HepG2 (cell line): ENCODE measurements around the gene VSIG10L.

ENCODE experiments used
- BRCA1 ChIP-seq: sonication (generic); formaldehyde crosslinking; IDR thresholded peaks from 2 replicates; pipeline ENCODE4 v1.4.0; 2020; ENCODE audit warnings: missing genetic modification reagents
- FOXM1 ChIP-seq: sonication (generic); formaldehyde crosslinking; IDR thresholded peaks from 2 replicates; pipeline ENCODE4 v1.5.0; 2020; ENCODE audit warnings: missing genetic modification reagents
- IRF2 ChIP-seq: IDR thresholded peaks from 2 replicates; pipeline ENCODE4 v1.6.1; 2018; ENCODE audit warnings: missing genetic modification reagents, missing compliant biosample characterization
- JUN ChIP-seq: sonication (generic); formaldehyde crosslinking; IDR thresholded peaks from 2 replicates; pipeline ENCODE4 v1.4.0; 2020; ENCODE audit warnings: mild to moderate bottlenecking, missing genetic modification reagents
- KDM2A ChIP-seq: sonication (generic); formaldehyde crosslinking; IDR thresholded peaks from 2 replicates; pipeline ENCODE4 v1.4.0; 2020; ENCODE audit warnings: low read depth, missing genetic modification reagents, borderline replicate concordance
- POLR2A ChIP-seq, 2 experiments: IDR thresholded peaks; 2 replicates each; pipeline ENCODE4 v1.6.1; 2011; ENCODE audit warnings: low read depth in 2 of 2, low read length in 2 of 2, mild to moderate bottlenecking in 1 of 2, moderate library complexity in 1 of 2; ENCODE audit not compliant: insufficient read depth in 1 of 2
- SMAD3 ChIP-seq: sonication (generic); formaldehyde crosslinking; IDR thresholded peaks from 2 replicates; pipeline ENCODE4 v1.4.0; 2020; ENCODE audit warnings: missing genetic modification reagents
- SNRNP70 ChIP-seq: fragments of 200-400 bp; formaldehyde crosslinking; IDR thresholded peaks from 2 replicates; pipeline ENCODE4 v1.6.1; 2017; ENCODE audit warnings: mild to moderate bottlenecking, low read depth, low read length, moderate library complexity
- ZBTB20 ChIP-seq: sonication (generic); formaldehyde crosslinking; IDR thresholded peaks from 2 replicates; pipeline ENCODE4 v1.8.1; 2023; ENCODE audit warnings: missing genetic modification reagents, low read depth, mild to moderate bottlenecking, borderline replicate concordance
- ZNF775 ChIP-seq: sonication (generic); formaldehyde crosslinking; IDR thresholded peaks from 2 replicates; pipeline ENCODE4 v1.4.0; 2020; ENCODE audit warnings: missing genetic modification reagents, mild to moderate bottlenecking, moderate library complexity, borderline replicate concordance
- TF ChIP-seq, protein P1 (sequence below): sonication (generic); formaldehyde crosslinking; IDR thresholded peaks from 2 replicates; pipeline ENCODE4 v1.4.0; 2020; ENCODE audit warnings: missing genetic modification reagents, mild to moderate bottlenecking, borderline replicate concordance
- TF ChIP-seq, protein P2 (sequence below): sonication (generic); formaldehyde crosslinking; IDR thresholded peaks from 2 replicates; pipeline ENCODE4 v1.5.0; 2020; ENCODE audit warnings: mild to moderate bottlenecking, missing genetic modification reagents, moderate library complexity
- TF ChIP-seq, protein P3 (sequence below), 2 experiments: sonication (generic) in 1 of 2; formaldehyde crosslinking in 1 of 2; IDR thresholded peaks; 2 replicates each; pipeline versions ENCODE4 v1.5.1 to v1.6.1; 2011 to 2020; ENCODE audit warnings: borderline replicate concordance in 1 of 2, low read depth in 1 of 2, low read length in 1 of 2, mild to moderate bottlenecking in 1 of 2, missing genetic modification reagents in 1 of 2, moderate library complexity in 1 of 2
- TF ChIP-seq, protein P4 (sequence below): sonication (generic); formaldehyde crosslinking; IDR thresholded peaks from 2 replicates; pipeline ENCODE4 v1.5.0; 2020; ENCODE audit warnings: missing genetic modification reagents

DNA sequence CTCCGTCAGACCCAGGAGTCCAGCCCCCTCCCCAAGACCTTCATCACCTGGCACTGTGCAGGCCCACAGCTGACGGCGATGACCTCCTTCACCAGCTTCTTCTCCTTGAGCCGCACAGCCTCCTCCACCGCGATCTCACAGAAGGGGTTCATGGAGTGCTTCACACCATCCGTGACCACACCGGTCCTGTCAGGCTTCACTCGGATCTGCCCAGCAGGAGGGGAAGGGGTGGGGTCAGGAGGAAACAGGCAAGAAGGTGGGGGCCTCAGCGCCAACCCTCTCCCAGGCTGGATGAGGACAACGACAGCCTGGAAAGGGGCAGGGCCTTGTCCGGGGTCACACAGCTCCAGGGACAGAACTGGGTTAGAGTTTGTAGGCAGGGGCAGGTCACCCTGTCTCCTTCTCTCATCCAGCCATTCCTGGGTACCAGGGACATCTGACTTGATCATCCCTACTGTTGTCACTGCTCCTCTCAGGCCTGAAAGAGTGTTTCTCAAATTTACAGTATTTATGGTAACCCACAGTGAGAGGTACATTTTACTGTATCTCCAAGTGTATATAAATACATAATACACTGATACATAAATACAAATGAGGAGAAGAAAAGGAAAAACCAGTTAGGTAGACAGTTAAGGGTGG, 12.3 kb upstream of the VSIG10L start:
- TF ChIP-seq, protein P1, sequence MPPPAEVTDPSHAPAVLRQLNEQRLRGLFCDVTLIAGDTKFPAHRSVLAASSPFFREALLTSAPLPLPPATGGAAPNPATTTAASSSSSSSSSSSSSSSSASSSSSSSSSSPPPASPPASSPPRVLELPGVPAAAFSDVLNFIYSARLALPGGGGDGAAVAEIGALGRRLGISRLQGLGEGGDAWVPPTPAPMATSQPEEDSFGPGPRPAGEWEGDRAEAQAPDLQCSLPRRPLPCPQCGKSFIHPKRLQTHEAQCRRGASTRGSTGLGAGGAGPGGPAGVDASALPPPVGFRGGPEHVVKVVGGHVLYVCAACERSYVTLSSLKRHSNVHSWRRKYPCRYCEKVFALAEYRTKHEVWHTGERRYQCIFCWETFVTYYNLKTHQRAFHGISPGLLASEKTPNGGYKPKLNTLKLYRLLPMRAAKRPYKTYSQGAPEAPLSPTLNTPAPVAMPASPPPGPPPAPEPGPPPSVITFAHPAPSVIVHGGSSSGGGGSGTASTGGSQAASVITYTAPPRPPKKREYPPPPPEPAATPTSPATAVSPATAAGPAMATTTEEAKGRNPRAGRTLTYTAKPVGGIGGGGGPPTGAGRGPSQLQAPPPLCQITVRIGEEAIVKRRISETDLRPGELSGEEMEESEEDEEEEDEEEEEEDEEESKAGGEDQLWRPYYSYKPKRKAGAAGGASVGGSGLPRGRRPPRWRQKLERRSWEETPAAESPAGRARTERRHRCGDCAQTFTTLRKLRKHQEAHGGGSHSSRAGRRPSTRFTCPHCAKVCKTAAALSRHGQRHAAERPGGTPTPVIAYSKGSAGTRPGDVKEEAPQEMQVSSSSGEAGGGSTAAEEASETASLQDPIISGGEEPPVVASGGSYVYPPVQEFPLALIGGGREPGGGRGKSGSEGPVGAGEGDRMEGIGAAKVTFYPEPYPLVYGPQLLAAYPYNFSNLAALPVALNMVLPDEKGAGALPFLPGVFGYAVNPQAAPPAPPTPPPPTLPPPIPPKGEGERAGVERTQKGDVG (CRISPR knock-in tag), result no peak
- TF ChIP-seq BRCA1 (CRISPR knock-in tag), result no peak
- no peak for TF ChIP-seq JUN (CRISPR knock-in tag)
- TF ChIP-seq FOXM1, result no peak
- TF ChIP-seq KDM2A (CRISPR knock-in tag), result peak; percentile 42
- TF ChIP-seq, protein P2, sequence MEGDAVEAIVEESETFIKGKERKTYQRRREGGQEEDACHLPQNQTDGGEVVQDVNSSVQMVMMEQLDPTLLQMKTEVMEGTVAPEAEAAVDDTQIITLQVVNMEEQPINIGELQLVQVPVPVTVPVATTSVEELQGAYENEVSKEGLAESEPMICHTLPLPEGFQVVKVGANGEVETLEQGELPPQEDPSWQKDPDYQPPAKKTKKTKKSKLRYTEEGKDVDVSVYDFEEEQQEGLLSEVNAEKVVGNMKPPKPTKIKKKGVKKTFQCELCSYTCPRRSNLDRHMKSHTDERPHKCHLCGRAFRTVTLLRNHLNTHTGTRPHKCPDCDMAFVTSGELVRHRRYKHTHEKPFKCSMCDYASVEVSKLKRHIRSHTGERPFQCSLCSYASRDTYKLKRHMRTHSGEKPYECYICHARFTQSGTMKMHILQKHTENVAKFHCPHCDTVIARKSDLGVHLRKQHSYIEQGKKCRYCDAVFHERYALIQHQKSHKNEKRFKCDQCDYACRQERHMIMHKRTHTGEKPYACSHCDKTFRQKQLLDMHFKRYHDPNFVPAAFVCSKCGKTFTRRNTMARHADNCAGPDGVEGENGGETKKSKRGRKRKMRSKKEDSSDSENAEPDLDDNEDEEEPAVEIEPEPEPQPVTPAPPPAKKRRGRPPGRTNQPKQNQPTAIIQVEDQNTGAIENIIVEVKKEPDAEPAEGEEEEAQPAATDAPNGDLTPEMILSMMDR (CRISPR knock-in tag), result peak; percentile 63
- TF ChIP-seq IRF2 (CRISPR knock-in tag), result no peak
- TF ChIP-seq POLR2A (IDR thresholded peaks at IDR 0.05; ENCODE audit: insufficient read depth in 1 of 2, low read depth in 2 of 2, low read length in 2 of 2), result peak; percentile 70 to 86; a peak in 3 of 4 replicates
- no peak for TF ChIP-seq ZBTB20 (CRISPR knock-in tag)
- TF ChIP-seq SNRNP70, result no peak
- no peak for TF ChIP-seq SMAD3 (CRISPR knock-in tag)
- TF ChIP-seq, protein P3, sequence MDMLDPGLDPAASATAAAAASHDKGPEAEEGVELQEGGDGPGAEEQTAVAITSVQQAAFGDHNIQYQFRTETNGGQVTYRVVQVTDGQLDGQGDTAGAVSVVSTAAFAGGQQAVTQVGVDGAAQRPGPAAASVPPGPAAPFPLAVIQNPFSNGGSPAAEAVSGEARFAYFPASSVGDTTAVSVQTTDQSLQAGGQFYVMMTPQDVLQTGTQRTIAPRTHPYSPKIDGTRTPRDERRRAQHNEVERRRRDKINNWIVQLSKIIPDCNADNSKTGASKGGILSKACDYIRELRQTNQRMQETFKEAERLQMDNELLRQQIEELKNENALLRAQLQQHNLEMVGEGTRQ (IDR thresholded peaks at IDR 0.05; ENCODE audit: low read depth, low read length), result no peak
- TF ChIP-seq, protein P3 (CRISPR knock-in tag; IDR thresholded peaks at IDR 0.05; ENCODE audit: borderline replicate concordance), result no peak
- TF ChIP-seq ZNF775 (CRISPR knock-in tag), result no peak
- TF ChIP-seq, protein P4, sequence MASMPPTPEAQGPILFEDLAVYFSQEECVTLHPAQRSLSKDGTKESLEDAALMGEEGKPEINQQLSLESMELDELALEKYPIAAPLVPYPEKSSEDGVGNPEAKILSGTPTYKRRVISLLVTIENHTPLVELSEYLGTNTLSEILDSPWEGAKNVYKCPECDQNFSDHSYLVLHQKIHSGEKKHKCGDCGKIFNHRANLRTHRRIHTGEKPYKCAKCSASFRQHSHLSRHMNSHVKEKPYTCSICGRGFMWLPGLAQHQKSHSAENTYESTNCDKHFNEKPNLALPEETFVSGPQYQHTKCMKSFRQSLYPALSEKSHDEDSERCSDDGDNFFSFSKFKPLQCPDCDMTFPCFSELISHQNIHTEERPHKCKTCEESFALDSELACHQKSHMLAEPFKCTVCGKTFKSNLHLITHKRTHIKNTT (CRISPR knock-in tag), result no peak
